ENCODE data around the gene GARRE1. TPM values are rescaled to one million over a fixed set of nuclear protein-coding genes. Genes with fewer than 3 reads are reported as not detected.

The GARRE1 gene
- total and polyA plus RNA-seq, 2 experiments from 2014 or later, result 16.0 to 20.0 TPM

GRCh38 chr19:34298891-34299520 lies 44.7 kb downstream of the GARRE1 start (continued):
- TF ChIP-seq CTCF (conservative IDR thresholded peaks at IDR 0.05; ENCODE audit: low read depth in 2 of 2) (no peak), POLR2AphosphoS5 (IDR thresholded peaks at IDR 0.05; ENCODE audit: low read depth) (no peak), ETS1 (IDR thresholded peaks at IDR 0.05) (no peak), STAT1 (IDR thresholded peaks at IDR 0.05; ENCODE audit: unreplicated experiment) (no peak), ZNF114 (CRISPR knock-in tag; IDR thresholded peaks at IDR 0.05) (no peak), JUNB (IDR thresholded peaks at IDR 0.05; ENCODE audit: unreplicated experiment) (no peak), EZH2 (IDR thresholded peaks at IDR 0.05; ENCODE audit: low read depth, unreplicated experiment) (no peak)

GRCh38 chr19:34299576-34299975 lies 45.2 kb downstream of the GARRE1 start:
- no peak overlapping the region for H3K4me2 ChIP-seq
- no peak overlapping the region for H2AFZ ChIP-seq
- no peaks in the 10 kb centered on the region for H3K36me3 ChIP-seq (ENCODE audit: insufficient read depth)
- H3K27me3 ChIP-seq (ENCODE audit: insufficient read depth), result no peaks in the 10 kb centered on the region
- Mint-ChIP-seq H3K4me1 (no peaks in the 10 kb centered on the region), H3K9me3 (no peaks in the 10 kb centered on the region), H3K4me3 (no peak overlapping the region), H3K27ac (no peak overlapping the region), H3K36me3 (ENCODE audit: low read depth) (peaks cover 11% of the 10 kb centered on the region; the same call in 2 of the 3 replicates), H3K27me3 (ENCODE audit: insufficient read depth, low read depth, poor library complexity) (no peaks in the 10 kb centered on the region)
- no peaks in the 10 kb centered on the region for H3F3A ChIP-seq (replicated peaks; ENCODE audit: low read depth)
- DNase-seq (ENCODE audit: low spot score) (no peak), ATAC-seq (no peak)
- no peak for TF ChIP-seq ETS1 (IDR thresholded peaks at IDR 0.05)
- H3K4me1 ChIP-seq (ENCODE audit: insufficient read depth), result no peaks in the 10 kb centered on the region
- no peaks in the 10 kb centered on the region for H3K79me2 ChIP-seq (replicated peaks; ENCODE audit: insufficient read depth)
- H3K9me2 ChIP-seq (ENCODE audit: insufficient read depth), result no peaks in the 10 kb centered on the region
- no peaks in the 10 kb centered on the region for H4K20me1 ChIP-seq (replicated peaks; ENCODE audit: insufficient read depth)
- no peak overlapping the region for H3K27ac ChIP-seq (ENCODE audit: low read depth)
- no peak overlapping the region for H3K4me3 ChIP-seq

GRCh38 chr19:34300380-34300779 lies 46.0 kb downstream of the GARRE1 start:
- H3K79me2 ChIP-seq (replicated peaks; ENCODE audit: insufficient read depth), result no peaks in the 10 kb centered on the region
- no peak overlapping the region for H3K4me3 ChIP-seq
- no peaks in the 10 kb centered on the region for H3K36me3 ChIP-seq (ENCODE audit: insufficient read depth)
- no peaks in the 10 kb centered on the region for H4K20me1 ChIP-seq (replicated peaks; ENCODE audit: insufficient read depth)
- no peak overlapping the region for H3K27ac ChIP-seq (ENCODE audit: low read depth)
- peaks cover 4% of the 10 kb centered on the region; the same call in 2 of the 3 replicates for H3K4me1 Mint-ChIP-seq
- H3K27me3 Mint-ChIP-seq (ENCODE audit: insufficient read depth, low read depth, poor library complexity), result no peaks in the 10 kb centered on the region
- ATAC-seq (no peak), DNase-seq (ENCODE audit: low spot score) (no peak)
- no peaks in the 10 kb centered on the region for H3K9me2 ChIP-seq (ENCODE audit: insufficient read depth)
- H2AFZ ChIP-seq, result no peak overlapping the region
- peaks cover 15% of the 10 kb centered on the region; the same call in 2 of the 3 replicates for H3K36me3 Mint-ChIP-seq (ENCODE audit: low read depth)
- no peaks in the 10 kb centered on the region for H3K27me3 ChIP-seq (ENCODE audit: insufficient read depth)
- no peaks in the 10 kb centered on the region for H3F3A ChIP-seq (replicated peaks; ENCODE audit: low read depth)
- H3K9me3 Mint-ChIP-seq, result no peaks in the 10 kb centered on the region
- H3K4me3 Mint-ChIP-seq, result no peak overlapping the region
- no peak overlapping the region for H3K27ac Mint-ChIP-seq
- H3K4me2 ChIP-seq, result no peak overlapping the region
- no peaks in the 10 kb centered on the region for H3K4me1 ChIP-seq (ENCODE audit: insufficient read depth)
- TF ChIP-seq CTCF (conservative IDR thresholded peaks at IDR 0.05; ENCODE audit: low read depth in 2 of 2) (no peak), REST (IDR thresholded peaks at IDR 0.05; ENCODE audit: unreplicated experiment) (no peak), JUNB (IDR thresholded peaks at IDR 0.05; ENCODE audit: unreplicated experiment) (no peak), EZH2phosphoT487 (IDR thresholded peaks at IDR 0.05; ENCODE audit: unreplicated experiment) (no peak), ZNF331 (CRISPR knock-in tag; IDR thresholded peaks at IDR 0.05; ENCODE audit: low read depth) (no peak), STAT1 (IDR thresholded peaks at IDR 0.05; ENCODE audit: unreplicated experiment) (no peak)

Data from GM23338 (cell line).